ENCODE measurements around the gene PUM2.

The PUM2 gene

GRCh38 chr2:20346565-20347381, 3.9 kb downstream of the PUM2 start:
- no peak for DNase-seq (ENCODE audit: low spot score)

- no peak for DNase-seq (ENCODE audit: low spot score)
Measured at GRCh38 chr2:20343128-20343527, 7.5 kb downstream of the PUM2 start.

GRCh38 chr2:20339012-20339411, 11.6 kb downstream of the PUM2 start:
- DNase-seq (ENCODE audit: low spot score), result no peak

GRCh38 chr2:20334605-20335203, 15.9 kb downstream of the PUM2 start:
- DNase-seq (ENCODE audit: low spot score), result no peak

- no peak for DNase-seq (ENCODE audit: low spot score)
Measured at GRCh38 chr2:20333738-20334137, 16.9 kb downstream of the PUM2 start.

- no peak for DNase-seq (ENCODE audit: low spot score)
Measured at GRCh38 chr2:20330192-20330591, 20.5 kb downstream of the PUM2 start.

- DNase-seq (ENCODE audit: low spot score), result no peak
Measured at GRCh38 chr2:20327370-20327769, 23.3 kb downstream of the PUM2 start.

- peak; percentile 67 for DNase-seq (ENCODE audit: low spot score)
Measured at GRCh38 chr2:20326163-20326780, 24.4 kb downstream of the PUM2 start.

GRCh38 chr2:20322527-20323300, 27.9 kb downstream of the PUM2 start:
- DNase-seq (ENCODE audit: low spot score), result no peak

- no peak for DNase-seq (ENCODE audit: low spot score)
Measured at GRCh38 chr2:20317690-20318089, 33.0 kb downstream of the PUM2 start.

GRCh38 chr2:20317197-20317596, 33.4 kb downstream of the PUM2 start:
- DNase-seq (ENCODE audit: low spot score), result no peak

- no peak for DNase-seq (ENCODE audit: low spot score)
Measured at GRCh38 chr2:20314562-20315501, 35.8 kb downstream of the PUM2 start.

- no peak for DNase-seq (ENCODE audit: low spot score)
Measured at GRCh38 chr2:20313659-20314058, 37.0 kb downstream of the PUM2 start.

GRCh38 chr2:20309001-20309400, 41.6 kb downstream of the PUM2 start:
- DNase-seq (ENCODE audit: low spot score), result no peak

- DNase-seq (ENCODE audit: low spot score), result no peak
Measured at GRCh38 chr2:20307311-20307710, 43.3 kb downstream of the PUM2 start.

GRCh38 chr2:20304411-20304810, 46.2 kb downstream of the PUM2 start:
- DNase-seq (ENCODE audit: low spot score), result peak; percentile 13

GRCh38 chr2:20303966-20304365, 46.7 kb downstream of the PUM2 start:
- DNase-seq (ENCODE audit: low spot score), result no peak

- DNase-seq (ENCODE audit: low spot score), result no peak
Measured at GRCh38 chr2:20302019-20302418, 48.6 kb downstream of the PUM2 start.

GRCh38 chr2:20300656-20301055, 50.0 kb downstream of the PUM2 start:
- DNase-seq (ENCODE audit: low spot score), result no peak

GRCh38 chr2:20299113-20299512, 51.5 kb downstream of the PUM2 start:
- DNase-seq (ENCODE audit: low spot score), result no peak

- DNase-seq (ENCODE audit: low spot score), result no peak
Measured at GRCh38 chr2:20294231-20294630, 56.4 kb downstream of the PUM2 start.

Measured in GM03348 (cell line).